Measurements from ENCODE around the gene PCNX1.

The PCNX1 gene

DNA sequence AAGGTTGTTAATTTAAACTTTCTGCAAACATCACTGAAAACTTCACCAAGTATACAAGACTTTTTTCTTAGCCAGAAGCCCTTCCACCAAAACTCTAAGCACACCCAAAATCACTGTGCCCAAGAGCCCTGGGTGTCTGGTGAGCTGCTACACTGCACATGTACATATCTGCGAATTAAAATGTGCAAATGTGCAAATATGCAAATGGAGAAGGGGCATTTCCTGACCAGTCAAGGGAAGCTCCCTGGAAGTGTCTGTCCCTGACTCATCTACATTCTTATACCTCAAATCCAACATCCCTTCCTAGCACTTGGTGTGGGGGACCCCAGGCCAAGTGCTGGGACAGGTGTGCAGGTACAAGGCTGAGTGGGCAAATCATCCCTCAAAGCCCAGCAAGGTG lies 123.7 kb downstream of the PCNX1 start:
- Histone ChIP-seq H3K4me1 (ENCODE audit: insufficient read depth, poor library complexity, severe bottlenecking) (no peaks in the 10 kb centered on the region), H3K27me3 (ENCODE audit: insufficient read depth, poor library complexity, severe bottlenecking) (no peaks in the 10 kb centered on the region), H3K36me3 (ENCODE audit: low read depth) (peaks cover 86% of the 10 kb centered on the region), H3K27ac (ENCODE audit: poor library complexity, severe bottlenecking) (no peak overlapping the region), H3K4me3 (ENCODE audit: severe bottlenecking) (no peak overlapping the region), H3K9me3 (ENCODE audit: severe bottlenecking) (no peaks in the 10 kb centered on the region)
- TF ChIP-seq, protein P1, sequence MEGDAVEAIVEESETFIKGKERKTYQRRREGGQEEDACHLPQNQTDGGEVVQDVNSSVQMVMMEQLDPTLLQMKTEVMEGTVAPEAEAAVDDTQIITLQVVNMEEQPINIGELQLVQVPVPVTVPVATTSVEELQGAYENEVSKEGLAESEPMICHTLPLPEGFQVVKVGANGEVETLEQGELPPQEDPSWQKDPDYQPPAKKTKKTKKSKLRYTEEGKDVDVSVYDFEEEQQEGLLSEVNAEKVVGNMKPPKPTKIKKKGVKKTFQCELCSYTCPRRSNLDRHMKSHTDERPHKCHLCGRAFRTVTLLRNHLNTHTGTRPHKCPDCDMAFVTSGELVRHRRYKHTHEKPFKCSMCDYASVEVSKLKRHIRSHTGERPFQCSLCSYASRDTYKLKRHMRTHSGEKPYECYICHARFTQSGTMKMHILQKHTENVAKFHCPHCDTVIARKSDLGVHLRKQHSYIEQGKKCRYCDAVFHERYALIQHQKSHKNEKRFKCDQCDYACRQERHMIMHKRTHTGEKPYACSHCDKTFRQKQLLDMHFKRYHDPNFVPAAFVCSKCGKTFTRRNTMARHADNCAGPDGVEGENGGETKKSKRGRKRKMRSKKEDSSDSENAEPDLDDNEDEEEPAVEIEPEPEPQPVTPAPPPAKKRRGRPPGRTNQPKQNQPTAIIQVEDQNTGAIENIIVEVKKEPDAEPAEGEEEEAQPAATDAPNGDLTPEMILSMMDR (IDR thresholded peaks at IDR 0.05; ENCODE audit: poor library complexity, severe bottlenecking), result no peak
- ATAC-seq (ENCODE audit: low read depth), result peak; percentile 19; the same call in 1 of the 3 replicates
- DNase-seq (ENCODE audit: low spot score), result no peak

DNA sequence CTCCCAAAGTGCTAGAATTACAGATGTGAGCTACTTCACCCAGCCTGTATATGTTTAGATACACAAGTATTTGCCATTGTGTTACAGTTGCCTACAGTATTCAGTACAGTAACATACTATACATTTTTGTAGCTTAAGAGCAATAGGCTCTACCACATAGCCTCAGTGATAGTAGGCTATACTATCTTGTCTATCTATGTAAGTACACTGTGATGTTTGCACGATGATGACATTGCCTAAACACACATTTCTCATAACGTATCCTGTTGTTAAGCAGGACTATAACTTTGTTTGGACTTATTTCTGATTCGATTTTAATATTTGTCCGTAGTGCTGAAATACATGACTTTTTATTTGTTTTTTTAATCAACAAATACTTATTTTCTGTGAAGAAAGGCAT lies 129.2 kb downstream of the PCNX1 start:
- Histone ChIP-seq H3K27me3 (ENCODE audit: insufficient read depth, poor library complexity, severe bottlenecking) (no peaks in the 10 kb centered on the region), H3K27ac (ENCODE audit: poor library complexity, severe bottlenecking) (no peak overlapping the region), H3K4me1 (ENCODE audit: insufficient read depth, poor library complexity, severe bottlenecking) (no peaks in the 10 kb centered on the region), H3K9me3 (ENCODE audit: severe bottlenecking) (peaks cover 3% of the 10 kb centered on the region), H3K4me3 (ENCODE audit: severe bottlenecking) (no peak overlapping the region), H3K36me3 (ENCODE audit: low read depth) (peaks cover 83% of the 10 kb centered on the region)
- DNase-seq (ENCODE audit: low spot score) (no peak), ATAC-seq (ENCODE audit: low read depth) (no peak)
- TF ChIP-seq, protein P1 (IDR thresholded peaks at IDR 0.05; ENCODE audit: poor library complexity, severe bottlenecking), result no peak

- Histone ChIP-seq H3K9me3 (ENCODE audit: severe bottlenecking) (no peaks in the 10 kb centered on the region), H3K27me3 (ENCODE audit: insufficient read depth, poor library complexity, severe bottlenecking) (no peaks in the 10 kb centered on the region), H3K27ac (ENCODE audit: poor library complexity, severe bottlenecking) (no peak overlapping the region), H3K4me1 (ENCODE audit: insufficient read depth, poor library complexity, severe bottlenecking) (no peaks in the 10 kb centered on the region), H3K4me3 (ENCODE audit: severe bottlenecking) (no peak overlapping the region), H3K36me3 (ENCODE audit: low read depth) (peaks cover 91% of the 10 kb centered on the region)
- TF ChIP-seq, protein P1 (IDR thresholded peaks at IDR 0.05; ENCODE audit: poor library complexity, severe bottlenecking), result no peak
- no peak for DNase-seq (ENCODE audit: low spot score)
- no peak for ATAC-seq (ENCODE audit: low read depth)
These were observed 141.1 kb downstream of the PCNX1 start for GRCh38 chr14:71048393-71048792.

GRCh38 chr14:71049435-71050133 lies 142.3 kb downstream of the PCNX1 start:
- H3K4me3 ChIP-seq (ENCODE audit: severe bottlenecking), result no peak overlapping the region
- H3K27ac ChIP-seq (ENCODE audit: poor library complexity, severe bottlenecking), result no peak overlapping the region
- 0 out of 3 replicates have a peak, but pooled peaks have one; percentile 35 for ATAC-seq (ENCODE audit: low read depth)
- peaks cover 94% of the 10 kb centered on the region for H3K36me3 ChIP-seq (ENCODE audit: low read depth)
- H3K27me3 ChIP-seq (ENCODE audit: insufficient read depth, poor library complexity, severe bottlenecking), result no peaks in the 10 kb centered on the region
- H3K4me1 ChIP-seq (ENCODE audit: insufficient read depth, poor library complexity, severe bottlenecking), result no peaks in the 10 kb centered on the region
- H3K9me3 ChIP-seq (ENCODE audit: severe bottlenecking), result no peaks in the 10 kb centered on the region
- DNase-seq (ENCODE audit: low spot score), result no peak
- TF ChIP-seq, protein P1 (IDR thresholded peaks at IDR 0.05; ENCODE audit: poor library complexity, severe bottlenecking), result no peak

- ATAC-seq (ENCODE audit: low read depth), result no peak; the same call in 2 of the 3 replicates
- Histone ChIP-seq H3K36me3 (ENCODE audit: low read depth) (peaks cover 94% of the 10 kb centered on the region), H3K9me3 (ENCODE audit: severe bottlenecking) (no peaks in the 10 kb centered on the region), H3K4me1 (ENCODE audit: insufficient read depth, poor library complexity, severe bottlenecking) (no peaks in the 10 kb centered on the region), H3K4me3 (ENCODE audit: severe bottlenecking) (no peak overlapping the region), H3K27ac (ENCODE audit: poor library complexity, severe bottlenecking) (no peak overlapping the region), H3K27me3 (ENCODE audit: insufficient read depth, poor library complexity, severe bottlenecking) (no peaks in the 10 kb centered on the region)
- TF ChIP-seq, protein P1 (IDR thresholded peaks at IDR 0.05; ENCODE audit: poor library complexity, severe bottlenecking), result peak; percentile 79
- DNase-seq (ENCODE audit: low spot score), result no peak
These were observed 143.1 kb downstream of the PCNX1 start for GRCh38 chr14:71050227-71050823.

Data from RWPE2 (cell line).